HT1080 (cell line): ENCODE results near the gene OTOP1. TPM values are rescaled to one million over a fixed set of nuclear protein-coding genes. Genes with fewer than 3 reads are reported as not detected.
"Not testable (repeated sequence)": the region's sequence is repeated elsewhere in the genome, so short reads cannot be mapped to it uniquely, and the experiment has no call there.

ENCODE experiments used
- DNase-seq: peaks from one replicate; pipeline ENCODE4 v3.0.0-alpha.2; 2015; ENCODE audit warnings: low read depth
- total RNA-seq: library from RNA; depleted of rRNA; stranded (reverse); fragments of >200 nt; shearing (Covaris generic); gene quantifications from 2 replicates; pipeline ENCODE4 v1.2.3, GENCODE V29; 2014; rRNA removed

Gene OTOP1
- total RNA-seq, 1 experiment from 2014 or later, result not detected

GRCh38 chr4:4165701-4166392 lies 60.9 kb downstream of the OTOP1 start:
- DNase-seq, result not testable (repeated sequence)

GRCh38 chr4:4164532-4165173 lies 62.1 kb downstream of the OTOP1 start:
- not testable (repeated sequence) for DNase-seq

- not testable (repeated sequence) for DNase-seq
Measured at GRCh38 chr4:4162186-4162585, 64.5 kb downstream of the OTOP1 start.

- not testable (repeated sequence) for DNase-seq
Measured at GRCh38 chr4:4160956-4161665, 65.6 kb downstream of the OTOP1 start.

- DNase-seq, result not testable (repeated sequence)
Measured at GRCh38 chr4:4145622-4146021, 81.1 kb downstream of the OTOP1 start.

- not testable (repeated sequence) for DNase-seq
Measured at GRCh38 chr4:4143376-4143775, 83.4 kb downstream of the OTOP1 start.

DNA sequence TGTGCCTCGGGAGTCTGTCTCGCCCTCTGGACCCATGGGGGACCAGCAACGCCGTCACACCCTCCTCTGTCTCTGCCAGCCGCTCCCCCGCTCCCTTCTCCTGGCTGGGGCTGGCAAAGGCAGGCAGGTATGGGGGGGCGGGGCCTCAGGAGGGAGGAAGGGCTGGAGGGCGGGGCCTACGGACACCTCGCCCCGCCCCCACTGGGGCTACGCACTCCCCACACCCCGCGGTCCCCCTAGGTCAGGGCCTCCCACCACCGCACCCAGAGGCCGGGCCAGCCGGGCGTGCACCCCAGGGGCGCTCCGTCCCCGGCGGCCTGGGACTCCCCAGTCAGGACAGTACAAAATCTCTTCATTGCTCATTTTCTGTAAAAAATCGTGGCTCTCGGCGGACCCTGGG lies 84.0 kb downstream of the OTOP1 start:
- DNase-seq, result not testable (repeated sequence)

DNA sequence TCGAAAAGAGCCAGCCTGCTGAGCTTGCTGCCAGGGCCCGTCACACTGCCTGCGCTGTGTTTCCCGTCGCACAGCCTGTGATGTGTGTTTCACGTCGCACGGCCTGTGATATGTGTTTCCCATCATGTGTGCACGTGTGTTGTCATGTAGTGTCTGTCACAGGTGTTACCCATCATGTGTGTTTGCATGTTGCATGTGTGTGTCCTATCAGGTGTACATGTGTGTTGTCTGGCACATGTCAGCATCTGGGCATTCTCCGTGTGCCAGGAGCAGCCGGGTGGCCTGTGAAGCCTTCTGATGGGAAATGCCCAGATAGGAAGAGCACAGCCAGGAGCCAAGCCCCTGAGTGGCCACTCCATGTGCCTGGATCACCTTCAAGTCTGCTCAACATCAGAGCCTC lies 85.5 kb downstream of the OTOP1 start:
- DNase-seq, result not testable (repeated sequence)

Other genes starting within 250 kb of the OTOP1 start
- 11.6 and 18.2 TPM in 2 replicates for gene TMEM128, start 21.3 kb upstream of the OTOP1 start, total RNA-seq
- gene LYAR, start 63.2 kb upstream of the OTOP1 start, total RNA-seq, result 105 TPM in 2 replicates
- gene ZBTB49, start 63.3 kb upstream of the OTOP1 start, total RNA-seq, result 4.7 and 6.8 TPM in 2 replicates
- 0.61 and 0.73 TPM in 2 replicates for gene NSG1, start 160.2 kb upstream of the OTOP1 start, total RNA-seq